ENCODE measurements around the gene PLAC9.

PLAC9 gene

DNA sequence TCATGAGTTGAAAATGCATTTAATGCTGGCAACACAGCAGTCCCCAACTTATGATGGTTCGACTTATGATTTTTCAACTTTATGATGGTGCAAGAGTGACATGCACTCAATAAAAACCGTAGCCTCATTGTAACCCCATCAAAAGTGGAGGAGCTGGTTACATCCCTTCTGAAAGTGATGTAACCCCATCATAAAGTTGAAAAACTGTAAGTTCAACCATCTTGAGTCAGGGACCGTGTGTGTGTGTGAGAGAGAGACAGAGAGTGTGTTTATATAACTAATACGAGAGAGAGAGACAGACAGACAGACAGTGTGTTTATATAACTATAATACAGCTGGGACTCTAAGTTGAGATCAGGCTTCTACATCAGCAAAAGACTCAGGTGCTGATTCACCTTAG lies 51.8 kb downstream of the PLAC9 start:
- no peak for DNase-seq (ENCODE audit: low read depth, low spot score)

DNA sequence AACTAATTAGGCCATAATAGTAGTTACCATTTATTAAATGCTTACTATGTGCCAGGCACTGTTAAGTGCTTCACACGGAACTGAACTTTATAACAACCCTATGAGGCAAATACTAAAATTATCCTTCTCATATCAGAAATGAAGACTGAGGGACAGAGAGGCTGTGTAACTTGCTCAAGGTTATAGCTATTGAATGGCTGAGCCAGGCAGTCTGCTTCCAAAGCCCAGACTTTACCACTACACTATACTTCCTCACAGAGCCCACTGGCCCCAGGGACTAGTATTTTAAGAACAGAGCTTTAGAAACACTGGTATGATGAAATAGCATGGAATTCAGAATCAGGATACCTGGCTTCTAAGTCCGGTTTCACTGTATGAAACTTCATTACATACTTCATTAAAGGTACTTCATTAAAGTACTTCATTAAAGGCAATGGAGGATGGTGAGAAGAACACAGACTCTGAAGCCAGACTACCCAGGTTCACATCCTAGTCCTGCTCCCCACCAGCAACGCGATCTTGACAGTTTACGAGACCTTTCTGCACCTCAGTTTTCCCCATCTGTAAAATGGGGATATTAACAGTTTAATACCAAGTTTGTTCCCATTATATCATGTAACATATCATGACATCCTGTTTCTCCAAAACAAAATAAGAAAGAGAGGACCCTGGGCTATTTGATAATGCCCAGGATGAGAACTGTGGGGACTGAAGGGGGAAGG lies 53.2 kb downstream of the PLAC9 start:
- DNase-seq (ENCODE audit: low read depth, low spot score) = no peak

DNA sequence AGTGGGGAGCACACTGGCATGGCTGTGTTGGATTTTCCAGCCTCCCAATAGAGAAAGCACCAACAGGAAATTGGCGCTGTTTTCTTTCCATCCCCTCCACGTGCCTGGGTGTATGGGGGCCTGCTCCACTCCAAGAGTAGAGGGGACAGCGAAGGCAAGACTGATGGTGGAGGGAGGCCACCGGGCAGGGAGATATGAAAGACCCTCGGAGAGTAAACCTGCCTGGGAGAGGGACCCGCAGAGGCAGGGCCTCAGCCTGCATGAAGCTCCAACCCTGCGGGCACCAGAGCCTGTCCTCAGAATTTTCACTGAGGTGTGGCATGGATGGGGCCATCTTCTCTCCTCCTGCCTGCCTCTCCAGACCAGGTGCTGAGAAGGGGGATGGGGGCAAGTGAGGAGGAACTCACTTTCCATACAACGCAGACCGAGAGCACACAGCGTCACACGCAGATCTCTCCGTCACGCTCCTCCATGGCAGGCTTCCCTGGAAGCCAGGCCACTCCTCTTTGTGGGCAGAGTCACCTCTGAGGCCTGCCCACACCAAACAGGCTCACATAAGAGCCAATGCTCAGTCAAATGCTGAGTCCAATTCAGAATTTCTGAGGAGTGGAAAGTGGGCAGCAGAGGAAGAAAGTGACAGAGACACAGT lies 54.0 kb downstream of the PLAC9 start:
- DNase-seq (ENCODE audit: low read depth, low spot score) = no peak

DNA sequence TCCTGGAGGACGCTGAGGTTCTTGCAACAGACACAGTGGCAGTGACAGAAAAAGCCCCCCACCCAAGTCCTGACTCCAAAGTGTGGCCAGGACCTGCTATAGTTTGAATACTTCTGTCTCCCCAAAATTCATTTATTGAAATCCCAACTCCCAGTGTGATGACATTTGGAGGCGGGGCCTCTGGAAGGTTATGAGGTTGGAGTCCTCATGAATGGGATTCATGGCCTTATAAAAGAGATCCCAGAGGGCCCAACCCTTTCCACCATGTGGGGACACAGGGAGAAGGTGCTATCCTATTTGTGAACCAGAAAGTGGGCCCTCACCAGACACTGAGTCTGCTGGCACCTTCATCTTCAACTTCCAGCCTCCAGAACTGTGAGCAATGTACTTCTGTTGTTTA lies 54.5 kb downstream of the PLAC9 start:
- no peak for DNase-seq (ENCODE audit: low read depth, low spot score)

DNA sequence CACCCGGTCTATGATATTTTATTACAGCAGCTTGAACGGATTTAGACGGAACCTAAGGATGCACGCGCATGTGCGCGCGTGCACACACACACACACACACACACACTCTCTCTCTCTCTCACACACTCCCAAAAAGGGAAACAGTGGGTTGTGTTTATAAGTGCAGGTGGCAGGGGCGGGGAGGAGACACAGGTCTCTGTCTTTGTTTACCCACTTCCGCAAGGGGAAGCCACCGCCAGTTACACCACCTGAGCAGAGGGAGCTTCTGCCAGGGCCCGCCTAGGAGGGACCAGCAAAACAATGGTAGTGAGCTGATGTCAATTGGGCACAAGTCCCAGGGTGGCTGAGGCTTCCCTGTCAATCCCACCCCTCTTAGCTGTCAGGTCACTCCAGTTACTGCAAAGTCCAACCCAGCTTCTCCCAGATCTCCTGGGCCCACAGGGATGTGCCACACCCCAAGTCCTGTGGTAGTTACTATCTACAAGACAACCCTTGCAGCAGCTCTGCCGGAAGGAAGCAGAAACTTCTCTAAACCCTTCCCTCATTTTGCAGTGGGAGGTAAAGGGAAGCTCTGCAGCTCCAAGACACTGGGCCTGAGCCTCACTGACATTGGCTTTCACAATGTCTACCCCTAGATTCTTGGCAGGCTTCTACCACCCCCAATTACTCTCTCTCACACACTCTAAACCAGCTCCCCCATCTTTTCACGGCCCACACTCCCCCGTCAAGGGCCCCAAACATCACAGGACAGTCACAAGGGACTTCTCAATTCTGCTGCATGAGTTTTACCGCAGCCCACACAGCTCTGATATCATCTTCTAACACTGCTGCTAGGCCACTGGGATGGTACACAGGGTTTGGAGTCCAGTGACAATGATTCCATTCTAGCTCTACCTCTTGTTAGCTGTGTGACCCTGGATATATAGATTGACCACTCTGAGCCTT lies 55.2 kb downstream of the PLAC9 start:
- DNase-seq (ENCODE audit: low read depth, low spot score) = no peak

DNA sequence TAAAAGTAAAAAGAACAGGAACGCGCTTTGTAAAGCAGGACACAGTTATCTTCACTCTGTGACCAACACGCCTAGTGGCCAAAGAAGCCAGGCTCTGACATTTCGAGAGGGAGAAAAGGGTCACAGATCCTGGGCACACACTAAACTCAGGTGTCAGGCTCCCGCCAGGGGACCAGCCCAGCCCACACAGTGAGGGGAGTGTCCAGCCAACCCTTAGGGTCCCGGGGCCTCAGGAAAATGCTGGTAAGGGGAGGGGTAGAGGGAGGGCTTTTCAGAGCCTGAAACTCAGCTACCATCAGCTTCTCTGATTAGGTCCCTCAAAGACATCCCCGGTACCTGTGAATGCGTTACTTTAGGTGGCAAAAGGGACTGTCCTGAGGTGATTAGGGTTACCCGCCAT lies 56.2 kb downstream of the PLAC9 start:
- DNase-seq (ENCODE audit: low read depth, low spot score) = no peak

DNA sequence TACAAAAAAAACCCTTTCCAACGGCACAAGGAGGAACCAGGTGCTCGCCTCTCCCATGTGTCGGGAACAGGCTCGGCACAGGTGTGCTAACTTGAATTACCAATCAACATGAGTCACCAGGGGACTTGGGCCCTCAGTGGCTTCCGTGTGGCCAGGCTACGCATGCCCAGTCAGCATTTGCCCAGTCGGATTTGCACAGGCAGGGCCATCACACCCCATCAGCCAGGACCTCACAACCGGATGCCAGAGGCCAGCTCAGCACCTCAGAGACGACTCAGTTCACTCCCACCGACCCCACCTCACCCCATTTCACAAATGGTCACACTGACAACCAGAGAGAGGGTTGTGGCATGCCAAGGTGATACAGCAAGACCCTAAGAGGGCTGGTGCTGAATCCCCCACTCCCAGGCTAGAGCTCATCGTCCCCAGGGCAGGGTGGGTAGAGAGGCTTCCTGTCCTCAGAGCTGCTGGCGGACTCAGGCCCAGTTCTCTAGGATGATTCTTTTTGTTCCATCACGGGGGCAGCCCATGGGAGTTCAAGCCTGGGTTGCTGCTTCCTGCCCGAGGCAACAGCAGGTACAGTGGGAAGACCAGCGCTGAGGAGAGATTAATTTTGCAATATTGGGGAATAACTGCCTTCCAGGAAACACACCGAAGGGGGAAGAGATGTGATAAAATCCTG lies 59.2 kb downstream of the PLAC9 start:
- DNase-seq (ENCODE audit: low read depth, low spot score) = no peak

DNA sequence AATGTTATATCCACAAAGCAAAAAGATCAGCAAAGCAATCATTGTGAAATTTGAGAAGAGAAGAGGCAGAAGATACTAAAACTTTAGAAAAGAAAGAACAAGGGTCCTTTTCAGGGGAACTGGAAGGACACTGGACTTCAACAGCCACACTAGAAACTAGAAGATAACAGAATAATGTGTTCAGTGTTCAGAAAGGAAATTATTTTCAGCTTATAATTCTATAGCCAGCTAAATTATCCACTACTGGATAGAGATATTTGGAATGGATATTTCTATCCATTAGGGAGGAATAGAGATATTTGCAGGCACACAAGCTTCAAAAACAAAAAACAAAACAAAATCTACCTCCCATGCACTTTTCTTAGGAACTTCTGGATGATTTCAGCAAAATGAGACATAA lies 60.0 kb downstream of the PLAC9 start:
- DNase-seq (ENCODE audit: low read depth, low spot score) = no peak

DNA sequence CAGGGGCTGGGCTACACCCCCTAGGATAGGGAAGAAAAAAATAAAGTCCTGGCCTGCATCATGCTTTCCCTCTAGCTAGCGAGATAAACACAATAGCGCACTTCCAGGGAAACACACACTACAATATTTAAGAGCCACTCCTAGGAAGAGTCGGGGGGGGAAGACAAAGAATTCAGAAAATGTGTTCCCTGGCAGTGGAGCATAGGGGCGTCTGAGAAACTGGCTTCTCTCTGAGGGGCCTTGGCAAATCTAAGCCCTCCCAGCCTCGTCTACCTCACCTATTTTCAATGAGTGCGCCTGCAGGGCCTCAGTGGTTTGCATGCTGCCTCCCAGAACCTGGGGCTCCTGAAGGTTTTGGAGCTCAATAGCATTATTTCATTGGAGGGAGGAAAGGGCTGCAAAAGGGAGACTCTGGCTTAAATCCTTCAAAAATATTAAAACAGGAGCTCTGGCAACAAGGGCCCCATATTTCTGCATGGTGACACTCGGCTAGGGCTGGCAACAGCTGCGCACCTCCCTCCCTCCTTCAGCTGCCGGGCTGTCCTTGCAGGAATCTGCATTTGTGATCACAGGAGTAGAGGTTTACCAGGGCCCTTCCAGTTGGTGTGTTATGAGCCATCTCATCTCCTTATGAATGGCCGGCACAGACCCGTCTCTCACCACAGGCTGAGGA lies 62.0 kb downstream of the PLAC9 start:
- no peak for DNase-seq (ENCODE audit: low read depth, low spot score)
